ENCODE measurements around the gene RYR2. TPM values are rescaled to one million over a fixed set of nuclear protein-coding genes. Genes with fewer than 3 reads are reported as not detected.

RYR2 gene
- total RNA-seq, 1 donor from 2014 or later, result 4.8 TPM

DNA sequence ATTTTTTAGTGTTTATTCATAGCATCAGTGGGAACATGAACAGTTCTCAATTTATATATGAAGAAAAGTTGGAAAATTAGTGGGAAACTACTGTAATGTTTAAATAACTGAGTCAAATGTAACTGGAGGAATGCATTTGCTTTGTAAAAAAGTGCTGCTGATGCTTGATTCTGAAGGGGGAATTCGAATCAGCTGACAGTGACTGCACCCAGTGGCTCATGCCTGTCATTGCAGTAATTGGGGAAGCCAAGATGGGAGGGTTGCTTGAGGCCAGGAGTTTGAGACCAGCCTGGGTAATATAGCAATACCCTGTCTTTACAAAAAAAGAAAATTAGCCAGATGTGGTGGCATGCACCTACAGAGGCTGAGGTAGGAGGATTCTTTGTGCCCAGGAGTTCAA is 450.4 kb downstream of the RYR2 start:
- DNase-seq (no peak), ATAC-seq (no peak)
- Histone ChIP-seq H3K36me3 (no peaks in the 10 kb centered on the region), H3K4me3 (no peak overlapping the region), H3K27ac (no peak overlapping the region), H3K27me3 (ENCODE audit: low read depth) (no peaks in the 10 kb centered on the region), H3K9me3 (no peaks in the 10 kb centered on the region), H3K4me1 (no peaks in the 10 kb centered on the region)
- TF ChIP-seq, protein P1, sequence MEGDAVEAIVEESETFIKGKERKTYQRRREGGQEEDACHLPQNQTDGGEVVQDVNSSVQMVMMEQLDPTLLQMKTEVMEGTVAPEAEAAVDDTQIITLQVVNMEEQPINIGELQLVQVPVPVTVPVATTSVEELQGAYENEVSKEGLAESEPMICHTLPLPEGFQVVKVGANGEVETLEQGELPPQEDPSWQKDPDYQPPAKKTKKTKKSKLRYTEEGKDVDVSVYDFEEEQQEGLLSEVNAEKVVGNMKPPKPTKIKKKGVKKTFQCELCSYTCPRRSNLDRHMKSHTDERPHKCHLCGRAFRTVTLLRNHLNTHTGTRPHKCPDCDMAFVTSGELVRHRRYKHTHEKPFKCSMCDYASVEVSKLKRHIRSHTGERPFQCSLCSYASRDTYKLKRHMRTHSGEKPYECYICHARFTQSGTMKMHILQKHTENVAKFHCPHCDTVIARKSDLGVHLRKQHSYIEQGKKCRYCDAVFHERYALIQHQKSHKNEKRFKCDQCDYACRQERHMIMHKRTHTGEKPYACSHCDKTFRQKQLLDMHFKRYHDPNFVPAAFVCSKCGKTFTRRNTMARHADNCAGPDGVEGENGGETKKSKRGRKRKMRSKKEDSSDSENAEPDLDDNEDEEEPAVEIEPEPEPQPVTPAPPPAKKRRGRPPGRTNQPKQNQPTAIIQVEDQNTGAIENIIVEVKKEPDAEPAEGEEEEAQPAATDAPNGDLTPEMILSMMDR (IDR thresholded peaks at IDR 0.05), result no peak
- intact Hi-C loops (cut with DNase I), result no loop called here

DNA sequence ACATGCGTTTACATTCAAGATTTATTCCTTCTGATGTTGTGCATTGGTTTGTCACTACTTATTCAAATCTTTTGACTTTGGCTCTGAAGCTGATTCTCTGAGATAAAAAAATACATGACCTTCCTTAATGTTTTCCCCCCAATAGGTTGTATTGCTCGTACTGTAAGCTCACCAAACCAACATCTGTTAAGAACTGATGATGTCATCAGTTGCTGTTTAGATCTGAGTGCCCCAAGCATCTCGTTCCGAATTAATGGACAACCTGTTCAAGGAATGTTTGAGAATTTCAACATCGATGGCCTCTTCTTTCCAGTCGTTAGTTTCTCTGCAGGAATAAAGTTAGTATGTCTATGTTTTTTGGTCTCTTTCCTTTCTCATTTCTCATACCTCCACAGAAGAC is 458.6 kb downstream of the RYR2 start:
- Histone ChIP-seq H3K4me3 (no peak overlapping the region), H3K27ac (no peak overlapping the region), H3K36me3 (no peaks in the 10 kb centered on the region), H3K9me3 (no peaks in the 10 kb centered on the region), H3K27me3 (ENCODE audit: low read depth) (no peaks in the 10 kb centered on the region), H3K4me1 (no peaks in the 10 kb centered on the region)
- intact Hi-C loops (cut with DNase I), result no loop called here
- TF ChIP-seq, protein P1 (IDR thresholded peaks at IDR 0.05), result no peak
- DNase-seq, result no peak
- ATAC-seq, result no peak

DNA sequence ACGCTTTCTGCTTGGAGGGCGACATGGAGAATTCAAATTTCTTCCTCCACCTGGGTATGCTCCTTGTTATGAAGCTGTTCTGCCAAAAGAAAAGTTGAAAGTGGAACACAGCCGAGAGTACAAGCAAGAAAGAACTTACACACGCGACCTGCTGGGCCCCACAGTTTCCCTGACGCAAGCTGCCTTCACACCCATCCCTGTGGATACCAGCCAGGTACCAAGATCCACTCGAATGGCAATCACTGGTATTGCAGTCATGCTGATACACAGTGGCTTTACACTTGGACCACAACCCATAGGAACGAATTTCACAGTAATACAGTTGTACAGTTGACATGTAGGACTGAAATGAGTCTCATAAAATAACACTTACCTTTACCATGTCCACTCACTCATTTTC is 461.3 kb downstream of the RYR2 start:
- no peaks in the 10 kb centered on the region for H3K9me3 ChIP-seq
- intact Hi-C loops (cut with DNase I), result no loop called here
- TF ChIP-seq, protein P1 (IDR thresholded peaks at IDR 0.05), result no peak
- no peak for ATAC-seq
- H3K4me3 ChIP-seq, result no peak overlapping the region
- DNase-seq, result no peak
- H3K4me1 ChIP-seq, result no peaks in the 10 kb centered on the region
- H3K36me3 ChIP-seq, result no peaks in the 10 kb centered on the region
- H3K27ac ChIP-seq, result no peak overlapping the region
- H3K27me3 ChIP-seq (ENCODE audit: low read depth), result no peaks in the 10 kb centered on the region

DNA sequence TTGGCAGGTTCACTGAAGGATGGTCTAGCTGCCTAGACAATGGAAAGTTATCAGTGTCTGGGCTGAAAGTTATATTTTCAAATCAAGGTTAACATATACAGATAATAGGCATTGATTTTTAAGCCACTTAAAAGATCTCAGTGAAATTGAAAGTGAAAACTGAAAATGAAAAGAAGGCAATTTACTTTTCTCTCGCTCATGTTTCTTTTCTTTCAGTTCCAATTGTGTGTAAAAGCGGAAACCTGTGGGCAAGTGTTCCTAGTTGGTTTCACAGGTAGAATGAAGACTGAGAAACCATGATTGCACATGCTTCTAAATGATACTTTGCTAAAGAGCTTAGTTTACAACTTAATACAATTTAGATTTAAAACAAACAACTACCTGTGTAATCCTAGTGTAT is 465.0 kb downstream of the RYR2 start:
- TF ChIP-seq, protein P1 (IDR thresholded peaks at IDR 0.05), result no peak
- no peak for ATAC-seq
- intact Hi-C loops (cut with DNase I), result no loop called here

DNA sequence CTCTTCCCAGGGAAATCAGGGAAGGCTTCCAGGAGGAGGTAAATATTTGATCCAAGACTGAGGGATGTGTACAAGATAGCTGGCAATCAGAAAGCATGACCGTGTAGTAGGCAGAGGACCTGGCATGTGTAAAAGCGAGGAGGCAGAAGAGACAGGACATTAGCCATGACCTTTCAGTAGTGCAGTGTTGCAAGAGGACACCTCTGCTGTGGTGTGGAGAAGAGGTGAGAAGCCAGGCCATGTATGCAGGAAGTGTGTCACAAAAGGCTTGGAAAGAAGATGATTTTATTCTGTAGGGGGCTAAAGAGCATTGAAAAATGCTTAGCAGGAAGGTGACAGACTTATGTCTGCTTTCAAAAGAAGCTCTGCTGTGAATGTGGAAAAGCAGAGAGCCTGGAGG is 467.8 kb downstream of the RYR2 start:
- no peaks in the 10 kb centered on the region for H3K4me1 ChIP-seq
- intact Hi-C loops (cut with DNase I), result no loop called here
- H3K36me3 ChIP-seq, result no peaks in the 10 kb centered on the region
- no peaks in the 10 kb centered on the region for H3K9me3 ChIP-seq
- no peak for DNase-seq
- no peak overlapping the region for H3K4me3 ChIP-seq
- TF ChIP-seq, protein P1 (IDR thresholded peaks at IDR 0.05), result no peak
- no peaks in the 10 kb centered on the region for H3K27me3 ChIP-seq (ENCODE audit: low read depth)
- ATAC-seq, result no peak
- H3K27ac ChIP-seq, result no peak overlapping the region

More for the DNA sequence above, 465.0 kb downstream of the RYR2 start:
- H3K27ac ChIP-seq, result no peak overlapping the region
- no peaks in the 10 kb centered on the region for H3K36me3 ChIP-seq
- no peak overlapping the region for H3K4me3 ChIP-seq
- H3K4me1 ChIP-seq, result no peaks in the 10 kb centered on the region
- H3K27me3 ChIP-seq (ENCODE audit: low read depth), result no peaks in the 10 kb centered on the region
- H3K9me3 ChIP-seq, result no peaks in the 10 kb centered on the region
- DNase-seq, result no peak

DNA sequence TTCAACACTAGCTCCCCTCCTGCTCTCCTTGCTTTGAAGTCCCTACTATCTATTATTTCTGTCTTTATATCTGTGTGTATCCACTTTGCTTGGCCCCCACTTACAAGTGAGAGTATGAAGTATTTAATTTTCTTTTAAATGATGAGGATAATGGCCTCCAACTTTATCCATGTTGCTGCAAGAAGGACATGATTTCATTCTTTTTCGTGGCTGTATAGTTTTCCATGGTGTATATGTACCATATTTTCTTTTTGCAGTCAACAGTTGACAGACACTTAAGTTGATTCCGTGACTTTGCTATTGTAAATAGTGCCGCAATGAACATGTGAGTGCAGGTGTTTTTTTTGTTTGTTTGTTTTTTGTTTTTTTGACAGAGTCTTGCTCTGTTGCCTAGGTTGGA is 483.1 kb downstream of the RYR2 start:
- DNase-seq, result no peak
- TF ChIP-seq, protein P1 (IDR thresholded peaks at IDR 0.05), result no peak
- H3K4me1 ChIP-seq, result no peaks in the 10 kb centered on the region
- H3K9me3 ChIP-seq, result no peaks in the 10 kb centered on the region
- no peaks in the 10 kb centered on the region for H3K36me3 ChIP-seq
- no peak overlapping the region for H3K4me3 ChIP-seq
- intact Hi-C loops (cut with DNase I), result no loop called here
- H3K27me3 ChIP-seq (ENCODE audit: low read depth), result no peaks in the 10 kb centered on the region
- ATAC-seq, result no peak
- no peak overlapping the region for H3K27ac ChIP-seq

Data from lower lobe of right lung (tissue), 2 donors.